GM21423 (cell line): ENCODE measurements around the gene RANBP9.

ENCODE experiments used
- ATAC-seq: cut with Tn5 transposase; IDR thresholded peaks from one replicate; pipeline ENCODE4 v1.9.1; 2021; ENCODE audit warnings: mild to moderate bottlenecking, moderate library complexity; ENCODE audit not compliant: unreplicated experiment

The RANBP9 gene

DNA sequence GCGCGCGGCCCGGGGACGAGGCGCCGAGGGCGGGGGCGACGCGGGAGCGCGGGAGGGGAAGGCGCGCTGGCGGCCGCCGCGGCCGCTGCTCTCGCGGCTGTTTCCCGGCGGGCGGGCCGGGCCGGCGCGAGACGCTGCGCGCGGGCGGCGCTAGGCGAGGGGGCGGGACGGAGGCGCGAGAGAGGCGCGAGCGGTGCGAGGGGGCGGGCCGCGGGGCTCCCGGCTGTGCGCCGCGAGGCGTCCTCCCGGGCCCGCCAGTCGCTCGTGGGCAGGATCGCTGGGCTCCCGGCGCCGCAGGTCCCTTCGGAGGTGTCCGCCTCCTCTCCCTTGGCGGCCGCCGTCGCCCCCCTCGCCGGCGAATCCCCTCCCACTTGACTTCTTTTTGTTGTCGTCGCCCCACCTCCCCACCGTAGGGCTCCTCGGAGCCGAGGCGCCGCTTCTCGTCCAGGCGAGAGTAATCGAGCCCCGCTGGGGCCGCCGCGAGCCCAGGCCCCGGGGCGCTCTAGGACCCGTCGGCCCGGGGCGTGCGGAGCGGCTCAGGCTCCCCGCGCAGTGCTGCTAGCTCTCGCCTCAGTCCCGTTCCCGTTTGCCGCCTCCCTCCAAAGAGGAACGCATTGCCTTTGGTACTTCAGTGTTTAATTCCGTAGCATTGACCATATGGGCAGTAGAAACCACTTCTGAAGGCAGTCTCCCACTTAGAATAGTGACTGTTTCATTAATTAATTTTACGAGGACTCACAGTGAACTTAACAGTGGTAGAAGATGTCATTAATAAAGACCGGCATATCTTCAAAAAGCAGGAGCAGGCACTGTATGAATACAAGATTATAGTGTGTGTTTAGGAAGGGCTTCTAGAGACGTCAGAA, at the start of gene RANBP9:
Gene RANBP9, minus strand, starts transcription at position 103 of the 866 bp plus-strand sequence. CDS start 330 bp downstream, outside the sequence.
- peak; percentile 74 for ATAC-seq

DNA sequence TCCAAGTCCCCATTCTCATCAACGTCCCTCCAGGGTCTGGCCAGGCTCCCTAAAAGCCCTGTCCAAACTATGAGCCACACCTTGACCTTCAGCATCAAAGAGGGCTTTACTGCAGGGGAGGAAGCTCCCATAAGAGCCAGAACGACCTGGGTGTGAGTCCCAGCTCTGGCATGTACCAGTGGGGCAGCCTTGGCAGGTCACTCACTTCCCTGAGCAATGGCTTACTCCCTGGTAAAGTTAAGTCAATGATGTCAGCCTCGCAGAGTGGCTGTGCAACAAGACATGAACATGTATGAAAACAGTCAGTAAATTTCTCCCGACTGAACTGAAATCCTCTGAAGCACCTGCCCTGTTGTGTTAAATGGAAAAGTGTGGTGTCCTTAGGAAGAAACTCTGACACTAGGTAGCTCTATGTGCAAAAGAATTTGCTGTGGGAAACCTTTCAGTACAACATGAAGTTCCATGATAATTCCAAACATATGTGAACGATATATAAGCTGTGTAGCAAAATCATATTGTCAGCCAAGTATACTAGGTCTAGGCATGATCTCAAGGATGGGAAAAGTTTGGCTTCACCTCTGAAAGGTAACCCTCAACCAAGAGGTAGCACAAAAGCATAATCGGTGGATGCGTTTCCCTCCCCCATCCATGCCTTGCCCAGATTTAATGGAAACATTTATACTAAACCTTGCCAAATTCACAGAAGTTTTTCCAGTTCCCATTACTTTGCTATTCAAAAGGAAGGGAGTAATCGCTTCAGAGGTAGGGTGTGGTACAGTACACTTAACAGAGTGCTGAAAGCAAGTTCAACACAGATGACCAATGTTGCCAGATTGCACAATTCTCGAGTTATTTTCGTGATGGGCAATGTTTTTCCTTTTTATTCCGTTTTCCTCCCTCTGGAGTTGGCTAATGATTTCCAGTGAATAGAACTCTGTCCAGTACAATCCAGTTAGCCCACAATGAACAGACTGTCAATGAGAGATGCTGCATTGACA, 49.0 kb upstream of the RANBP9 start:
- no peak for ATAC-seq

DNA sequence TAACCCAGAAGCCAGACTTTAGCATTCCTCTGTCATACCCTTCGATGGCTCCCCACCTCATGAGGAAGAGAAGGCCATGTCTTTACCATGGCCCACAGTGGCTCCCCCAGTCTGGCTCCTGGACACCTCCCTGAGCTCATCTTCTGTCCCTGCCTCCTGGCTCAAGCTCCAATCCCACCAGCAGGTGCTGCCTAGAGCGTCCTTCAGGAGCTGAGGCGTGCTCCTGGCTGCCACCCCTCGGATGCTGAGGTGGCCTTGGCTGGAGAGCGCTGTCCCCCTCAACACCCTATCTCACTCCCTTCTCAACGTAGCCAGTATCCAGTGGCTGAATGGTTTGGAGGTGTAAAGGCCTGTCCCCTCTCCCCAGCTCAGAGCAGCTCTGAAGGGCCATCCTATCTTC, 47.4 kb upstream of the RANBP9 start:
- no peak for ATAC-seq

DNA sequence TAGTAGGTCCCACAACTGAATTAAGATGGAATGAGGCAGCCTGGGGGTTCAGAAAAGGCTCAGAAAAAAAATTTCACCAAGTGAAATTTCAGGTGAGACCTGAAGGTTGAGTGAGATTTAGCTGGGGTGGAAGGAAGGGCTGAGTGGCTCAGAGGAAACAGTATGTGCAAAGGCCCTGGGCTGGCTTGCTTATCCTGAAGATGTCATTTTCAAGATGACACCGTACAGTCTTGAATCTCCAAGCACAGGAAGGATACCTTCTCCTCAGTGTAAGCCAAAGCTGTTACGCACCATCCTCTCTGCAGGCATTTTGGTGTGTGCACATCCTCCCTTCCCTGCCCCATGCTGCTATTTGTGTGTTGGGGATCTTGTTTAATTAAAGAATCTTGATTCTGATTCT, 43.0 kb upstream of the RANBP9 start:
- no peak for ATAC-seq

DNA sequence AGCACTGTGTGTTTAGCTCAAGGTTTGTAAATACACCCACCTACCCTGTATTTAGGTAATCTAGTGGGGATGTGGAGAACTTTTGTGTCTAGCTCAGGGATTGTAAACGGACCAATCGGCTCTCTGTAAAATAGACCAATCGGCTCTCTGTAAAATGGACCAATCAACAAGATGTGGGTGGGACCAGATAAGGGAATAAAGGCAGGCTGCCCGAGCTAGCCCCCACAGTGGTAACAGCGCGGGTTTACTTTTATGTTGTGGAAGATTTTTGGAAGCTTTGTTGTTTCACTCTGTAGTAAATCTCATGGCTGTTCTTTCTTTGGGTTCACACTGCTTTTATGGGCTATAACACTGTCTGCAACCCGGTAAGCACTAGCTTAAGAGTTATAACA, 32.1 kb upstream of the RANBP9 start:
- no peak for ATAC-seq

DNA sequence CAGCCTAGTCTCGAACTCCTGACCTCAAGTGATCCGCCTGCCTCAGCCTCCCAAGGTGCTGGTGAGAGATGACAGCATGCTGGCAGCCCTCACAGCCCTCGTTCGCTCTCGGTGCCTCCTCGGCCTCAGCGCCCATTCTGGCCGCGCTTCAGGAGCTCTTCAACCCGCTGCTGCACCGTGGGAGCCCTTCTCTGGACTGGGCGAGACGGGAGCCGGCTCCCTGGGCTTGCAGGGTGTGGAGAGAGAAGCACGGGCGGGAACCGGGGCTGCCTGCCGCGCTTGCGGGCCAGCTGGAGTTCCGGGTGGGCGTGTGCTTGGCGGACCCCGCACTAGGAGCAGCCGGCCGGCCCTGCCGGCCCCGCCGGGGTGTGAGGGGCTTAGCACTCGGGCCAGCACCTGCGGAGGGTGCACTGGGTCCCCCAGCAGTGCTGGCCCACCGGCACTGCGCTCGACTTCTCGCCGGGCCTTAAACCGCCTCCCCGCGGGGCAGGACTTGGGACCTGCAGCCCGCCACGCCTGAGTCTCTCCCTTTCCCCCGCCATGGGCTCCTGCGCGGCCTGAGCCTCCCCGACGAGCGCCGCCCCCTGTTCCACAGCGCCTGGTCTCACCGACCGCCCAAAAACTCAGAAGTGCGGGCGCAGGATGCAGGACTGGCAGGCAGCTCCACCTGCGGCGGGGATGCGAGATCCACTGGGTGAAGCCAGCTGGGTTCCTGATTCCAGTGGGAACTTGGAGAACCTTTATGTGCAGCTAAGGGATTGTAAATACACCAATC, 31.5 kb upstream of the RANBP9 start:
- ATAC-seq: no peak

DNA sequence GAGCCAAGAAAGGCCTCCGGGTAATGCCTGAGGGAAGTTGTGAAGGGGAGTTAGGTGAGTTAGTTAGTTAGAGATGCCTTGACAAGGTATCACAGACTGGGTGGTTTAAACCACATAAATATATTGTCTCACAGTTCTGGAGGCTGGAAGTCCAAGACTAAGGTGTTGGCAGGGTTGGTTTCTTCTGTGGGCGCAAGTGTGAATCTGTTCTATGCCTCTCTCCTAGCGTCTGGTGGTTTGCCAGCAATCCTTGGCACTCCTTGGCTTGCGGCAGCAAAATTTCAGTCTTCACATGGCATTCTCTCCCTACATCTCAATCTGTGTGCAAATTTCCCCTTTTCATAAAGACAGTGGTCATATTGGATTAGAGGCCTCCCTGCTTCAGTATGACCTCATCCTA, 29.7 kb upstream of the RANBP9 start:
- no peak for ATAC-seq

DNA sequence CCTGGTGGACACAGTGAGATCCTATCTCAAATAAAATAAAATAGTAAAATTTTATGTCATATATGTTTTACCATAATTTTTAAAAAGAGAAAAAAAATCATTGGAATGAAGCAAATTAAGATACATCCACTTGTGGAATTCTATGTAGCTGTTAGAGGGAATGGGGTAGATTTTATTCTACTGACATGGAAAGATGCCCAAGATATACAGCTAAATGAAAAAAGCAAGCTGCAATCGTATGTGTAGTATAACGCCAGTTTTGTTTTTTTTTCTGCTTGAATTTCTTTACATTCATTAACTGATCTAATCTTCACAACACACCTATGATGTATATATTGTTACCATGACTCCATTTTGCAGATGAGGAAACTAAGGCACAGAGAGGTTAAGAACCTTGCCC, 23.4 kb upstream of the RANBP9 start:
- no peak for ATAC-seq

DNA sequence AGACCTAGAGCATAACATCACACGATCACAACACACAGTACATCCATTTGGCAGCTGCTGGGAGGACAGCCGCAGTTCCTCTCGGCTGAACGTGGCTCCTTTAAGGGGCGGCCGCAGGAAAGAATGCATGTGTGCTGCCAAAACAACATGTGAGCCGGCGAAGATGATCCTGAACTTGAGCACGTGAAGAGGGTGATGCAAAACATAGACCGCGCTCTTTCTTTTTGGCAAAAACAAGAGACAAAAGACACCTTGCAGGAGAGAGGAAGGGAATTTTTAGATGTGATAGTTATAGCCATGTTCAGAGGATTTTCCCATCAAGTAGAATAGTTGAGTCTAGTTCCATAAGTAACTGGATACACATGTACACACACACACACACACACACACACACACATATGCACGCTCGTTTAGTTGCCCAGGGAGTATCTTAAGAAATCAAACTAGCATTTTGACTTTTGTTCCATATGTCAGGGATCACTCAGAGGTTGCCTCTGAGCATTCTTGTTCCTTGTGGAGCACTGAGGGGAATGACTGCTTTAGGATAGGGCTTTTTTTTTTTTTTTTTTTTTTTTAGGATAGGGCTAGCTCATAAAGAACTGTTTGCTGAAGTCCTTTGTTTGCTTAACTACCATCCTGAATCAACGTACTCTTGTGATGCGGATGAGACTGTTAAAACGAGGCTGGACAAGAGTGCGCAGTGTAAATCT, 21.7 kb upstream of the RANBP9 start:
- ATAC-seq: no peak

DNA sequence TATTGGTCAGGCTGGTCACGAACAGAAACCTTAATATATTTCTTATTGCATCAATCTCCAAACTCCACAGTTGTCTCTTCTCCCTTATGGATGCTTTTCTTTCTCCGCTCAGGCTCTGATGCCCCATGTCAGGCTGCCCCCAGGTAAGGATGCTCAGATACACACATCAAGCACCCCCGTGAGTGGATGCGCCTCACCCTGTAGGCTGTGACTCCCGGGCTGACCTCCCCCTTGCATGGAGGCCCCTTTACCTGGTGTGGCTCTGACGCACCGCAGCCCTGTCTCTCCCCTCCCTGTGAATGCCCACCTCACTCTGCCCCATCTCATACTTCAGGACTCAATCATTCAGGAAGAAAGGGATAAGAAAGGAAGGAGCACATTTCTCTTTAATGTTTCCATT, 19.1 kb upstream of the RANBP9 start:
- no peak for ATAC-seq

DNA sequence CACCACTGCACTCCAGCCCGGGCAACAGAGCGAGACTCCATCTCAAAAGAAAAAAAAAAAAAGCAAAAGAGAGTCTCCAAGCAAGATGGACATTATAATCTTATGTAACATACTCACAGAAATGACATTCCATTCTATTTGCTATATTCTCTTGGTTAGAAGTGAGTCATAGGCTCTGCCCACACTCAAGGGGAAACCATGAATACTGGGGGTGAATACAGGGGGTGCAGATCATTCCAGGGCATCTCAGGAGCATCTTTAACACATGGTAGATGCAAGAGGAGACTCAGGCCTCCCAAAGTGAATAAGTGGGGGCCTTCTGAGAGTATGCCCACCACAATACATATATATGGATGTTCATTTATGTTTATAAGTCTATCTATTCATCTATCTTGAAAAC, 18.3 kb upstream of the RANBP9 start:
- ATAC-seq: no peak

DNA sequence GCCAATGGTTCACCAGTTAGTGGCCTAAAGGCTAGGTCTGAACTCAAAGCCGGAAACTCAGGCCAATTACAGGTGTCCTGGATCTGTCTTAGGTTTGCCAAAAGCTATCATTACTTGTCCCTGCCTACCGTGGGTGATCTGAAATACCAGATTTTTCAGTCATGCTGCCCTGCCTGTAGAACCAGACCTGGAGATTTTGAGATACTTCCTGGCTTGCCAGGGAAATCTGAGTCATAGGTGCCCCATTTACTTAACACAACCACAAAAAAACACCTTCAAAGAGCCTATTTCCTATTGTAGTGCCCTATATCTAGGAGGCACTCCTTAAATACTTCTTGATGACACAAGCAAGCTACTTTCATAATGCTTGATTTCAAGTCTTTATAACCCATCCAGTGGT, 13.9 kb upstream of the RANBP9 start:
- ATAC-seq: no peak

DNA sequence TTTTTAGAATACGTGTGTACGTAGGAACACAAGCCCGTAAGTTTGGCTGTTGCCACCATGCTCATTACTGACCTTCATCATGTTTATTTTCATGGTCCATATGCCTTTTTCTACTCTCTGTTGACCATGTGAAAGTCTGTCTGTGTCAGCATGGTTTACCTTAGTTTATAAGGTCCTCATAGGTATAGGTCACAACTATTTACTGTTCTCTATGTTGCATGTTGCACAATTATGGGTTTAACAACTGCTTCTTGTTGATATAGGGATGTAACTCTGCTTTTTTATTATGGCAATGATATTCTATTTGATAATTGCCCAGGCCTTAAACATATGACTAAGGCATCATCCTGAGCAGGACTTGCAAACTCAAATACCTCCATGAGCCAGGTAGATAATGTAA, 13.4 kb upstream of the RANBP9 start:
- ATAC-seq: no peak

DNA sequence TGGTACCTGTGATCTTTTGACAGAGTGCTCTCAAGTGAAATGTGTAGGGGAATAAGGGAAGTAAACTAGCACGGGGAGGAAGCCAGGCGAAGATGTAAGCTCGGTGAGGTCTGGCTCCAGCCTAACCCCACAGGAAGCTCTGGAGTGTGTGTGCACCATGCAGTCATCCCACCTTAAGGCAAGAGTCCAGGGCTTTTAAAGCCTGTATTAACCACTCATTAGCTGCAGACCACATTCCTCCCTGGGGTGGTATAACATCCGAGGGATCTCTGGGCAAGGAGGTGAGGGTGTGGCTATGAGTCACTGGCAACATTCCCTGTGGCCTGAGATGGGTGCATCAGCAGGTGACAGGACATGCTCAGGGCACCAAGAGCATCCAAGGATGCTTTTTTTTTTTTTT, 12.5 kb upstream of the RANBP9 start:
- no peak for ATAC-seq

DNA sequence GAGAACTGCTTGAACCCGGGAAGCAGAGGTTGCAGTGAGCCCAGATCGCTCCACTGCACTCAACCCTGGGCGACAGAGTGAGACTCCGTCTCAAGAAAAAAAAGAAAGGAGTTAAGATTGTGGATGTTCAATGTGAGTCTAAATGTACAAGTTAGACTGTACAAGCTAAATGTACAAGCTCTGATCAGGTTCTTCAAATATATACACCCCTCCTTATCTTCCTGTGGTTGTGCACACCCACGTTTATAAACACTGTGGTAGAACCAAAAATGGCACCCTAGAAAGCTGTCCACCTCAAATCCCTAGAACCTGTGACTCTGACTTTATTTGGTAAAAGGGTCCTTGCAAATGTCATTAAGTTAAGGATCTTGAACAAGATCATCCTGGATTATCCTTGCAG, 11.2 kb upstream of the RANBP9 start:
- no peak for ATAC-seq

DNA sequence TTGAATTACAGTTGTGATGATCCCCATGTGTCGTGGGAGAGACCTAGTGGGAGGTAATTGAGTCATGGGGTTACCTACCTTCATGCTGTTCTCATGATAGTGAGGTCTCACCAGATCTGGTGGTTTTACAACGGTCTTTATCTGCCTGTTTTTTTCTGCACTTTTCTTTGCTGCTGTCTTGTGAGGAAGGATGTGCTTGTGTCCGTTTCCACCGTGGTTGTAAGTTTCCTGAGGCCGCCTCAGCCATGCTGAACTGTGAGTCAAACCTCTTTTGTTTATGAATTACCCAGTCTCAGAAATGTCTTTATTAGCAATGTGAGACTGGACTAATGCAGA, 6.5 kb upstream of the RANBP9 start:
- ATAC-seq: no peak

DNA sequence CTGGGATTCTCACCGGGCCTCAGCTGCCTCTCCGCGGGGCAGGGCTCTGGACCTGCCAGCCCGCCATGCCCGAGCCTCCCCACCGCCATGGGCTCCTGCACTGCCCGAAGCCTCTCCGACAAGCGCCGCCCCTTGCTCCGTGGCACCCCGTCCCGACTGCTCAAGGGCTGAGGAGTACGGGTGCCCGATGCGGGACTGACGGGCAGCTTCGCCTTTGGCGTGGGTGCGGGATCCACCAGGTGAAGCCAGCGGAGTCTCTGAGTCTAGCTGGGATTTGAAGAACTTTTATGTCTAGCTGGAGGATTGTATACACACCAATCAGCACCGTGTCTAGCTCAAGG, 5.3 kb upstream of the RANBP9 start:
- no peak for ATAC-seq

DNA sequence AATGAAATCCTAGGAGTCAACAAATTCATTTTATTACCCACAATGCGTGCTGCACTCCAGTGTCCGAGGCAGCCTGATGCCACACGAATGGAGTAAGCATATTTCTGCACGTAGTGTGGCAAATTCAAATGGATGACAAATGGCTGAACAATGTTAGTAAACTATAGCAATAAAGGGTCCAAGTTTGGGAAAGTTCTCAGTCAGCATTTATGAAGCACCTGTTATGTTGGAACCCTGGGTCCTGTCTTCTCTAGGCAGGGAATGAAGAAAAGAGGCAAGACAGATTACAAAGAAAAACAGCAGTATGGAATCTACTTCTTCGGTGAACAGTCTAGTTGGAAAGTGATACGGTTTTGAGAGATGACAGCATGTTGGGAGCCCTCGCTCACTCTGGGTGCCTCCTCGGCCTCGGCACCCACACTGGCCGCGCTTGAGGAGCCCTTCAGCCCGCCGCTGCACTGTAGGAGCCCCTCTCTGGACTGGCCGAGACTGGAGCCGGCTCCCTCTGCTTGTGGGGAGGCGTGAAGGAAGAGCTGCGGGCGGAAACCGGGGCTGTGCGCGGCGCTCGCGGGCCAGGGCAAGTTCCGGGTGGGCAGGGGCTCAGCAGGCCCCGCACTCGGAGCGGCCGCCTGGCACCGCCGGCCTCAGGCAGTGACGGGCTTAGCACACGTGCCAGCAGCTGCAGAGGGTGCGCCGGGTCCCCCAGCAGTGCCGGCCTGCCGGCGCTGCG, 4.8 kb upstream of the RANBP9 start:
- no peak for ATAC-seq

DNA sequence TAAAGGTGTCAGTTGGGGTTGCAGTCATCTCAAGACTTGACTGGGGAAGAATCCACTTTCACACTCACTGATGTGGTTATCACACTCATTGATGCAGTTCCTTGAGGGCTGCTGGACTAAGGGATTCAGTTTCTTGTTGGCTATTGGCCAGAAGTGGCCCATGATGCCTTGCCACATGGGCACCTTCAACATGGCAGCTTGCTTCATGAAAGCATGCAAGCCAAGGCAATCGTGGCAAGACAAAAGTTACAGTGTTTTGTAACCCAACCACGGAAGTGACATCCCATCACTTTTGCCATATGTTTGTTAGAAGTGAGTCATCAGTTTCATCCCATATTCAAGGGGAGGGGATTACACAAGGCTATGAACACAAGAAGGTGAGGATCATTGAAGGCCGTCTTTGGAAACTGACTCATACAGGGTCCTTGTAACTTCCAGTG, 3.8 kb upstream of the RANBP9 start:
- no peak for ATAC-seq

DNA sequence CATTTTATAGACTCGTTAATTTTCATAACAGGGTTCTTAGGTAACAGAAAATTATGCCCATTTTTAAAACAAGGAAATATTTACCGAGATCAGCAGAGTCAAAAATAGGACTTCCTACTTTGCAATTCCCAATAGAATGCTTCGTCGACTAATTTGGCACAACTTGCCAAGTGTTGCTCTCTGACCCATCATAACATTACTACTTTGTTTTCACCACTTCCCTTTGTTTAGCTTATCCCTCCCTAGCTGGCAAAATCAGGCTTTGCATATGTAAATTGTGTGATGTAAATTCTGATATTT, 914 bp upstream of the RANBP9 start:
- ATAC-seq: no peak
